ENCODE data around the gene SON.

- TF ChIP-seq CTCF (IDR thresholded peaks at IDR 0.05): no peak
- TF ChIP-seq POLR2A (IDR thresholded peaks at IDR 0.05): no peak
- no peak for TF ChIP-seq POLR2AphosphoS5 (IDR thresholded peaks at IDR 0.05)
Observed at GRCh38 chr21:33518899-33519298, 23.9 kb upstream of the SON start.
